PC-9 (cell line): Measurements from ENCODE around the gene ZNF616. TPM values are rescaled to one million over a fixed set of nuclear protein-coding genes. Genes with fewer than 3 reads are reported as not detected.

Source experiments
- BruUV-seq: library from RNA; stranded (reverse); fragments of 400-500 nt; replicated peaks from 2 replicates; lab custom pipeline; 2021; lab: Mats Ljungman, UMichigan
- CTCF ChIA-PET: fragments of 300-600 bp; sonication (Branson Sonifier 250); formaldehyde crosslinking; loops from one replicate; lab custom pipeline; 2022; ENCODE audit warnings: antibody characterized with exemption; lab: Charles Lee
- POLR2A ChIA-PET: fragments of 300-600 bp; sonication (Branson Sonifier 250); formaldehyde crosslinking; loops from one replicate; lab custom pipeline; 2022; ENCODE audit warnings: antibody characterized with exemption; ENCODE audit not compliant: unreplicated experiment; lab: Charles Lee
- DNase-seq, 2 experiments: peaks; one replicate each; pipeline versions ENCODE4 v3.0.0 to v3.0.0-alpha.2; 2015 to 2022; ENCODE audit warnings: mixed read lengths in 1 of 2
- H2AFZ ChIP-seq: fragments of 200-600 bp; sonication (generic); 2 replicates; pipeline ENCODE4 v1.8.1; 2017; ENCODE audit warnings: antibody characterized with exemption
- H3F3A ChIP-seq: fragments of 200-600 bp; sonication (generic); 2 replicates; pipeline ENCODE4 v1.8.1; 2017; ENCODE audit warnings: antibody characterized with exemption, mild to moderate bottlenecking, low read depth; ENCODE audit not compliant: insufficient read depth
- H3K27ac ChIP-seq: fragments of 200-600 bp; sonication (generic); 2 replicates; pipeline ENCODE4 v1.6.1; 2016; ENCODE audit warnings: mixed run types
- H3K27me3 ChIP-seq: fragments of 200-600 bp; sonication (generic); 2 replicates; pipeline ENCODE4 v1.6.1; 2016; ENCODE audit warnings: low read depth, mixed run types; ENCODE audit not compliant: insufficient read depth
- H3K36me3 ChIP-seq: fragments of 200-600 bp; sonication (generic); 2 replicates; pipeline ENCODE4 v1.6.1; 2016; ENCODE audit warnings: low read depth, mixed run types
- H3K4me1 ChIP-seq: fragments of 200-600 bp; sonication (generic); replicated peaks from 2 replicates; pipeline ENCODE4 v1.6.1; 2016; ENCODE audit warnings: mixed run types; ENCODE audit not compliant: insufficient read depth
- H3K4me2 ChIP-seq: fragments of 200-600 bp; sonication (generic); 2 replicates; pipeline ENCODE4 v1.6.1; 2017; ENCODE audit warnings: mixed run types
- H3K4me3 ChIP-seq: fragments of 200-600 bp; sonication (generic); 2 replicates; pipeline ENCODE4 v1.6.1; 2016; ENCODE audit warnings: mixed run types
- H3K79me2 ChIP-seq: fragments of 200-600 bp; sonication (generic); 2 replicates; pipeline ENCODE4 v1.6.1; 2017; ENCODE audit warnings: low read depth, mixed run types
- H3K9me2 ChIP-seq: fragments of 200-600 bp; sonication (generic); 2 replicates; pipeline ENCODE4 v1.8.1; 2017; ENCODE audit warnings: mild to moderate bottlenecking; ENCODE audit not compliant: insufficient read depth
- H3K9me3 ChIP-seq: fragments of 200-600 bp; sonication (generic); 2 replicates; pipeline ENCODE4 v1.8.1; 2016; ENCODE audit warnings: low read depth; ENCODE audit not compliant: insufficient read depth
- H4K20me1 ChIP-seq: fragments of 200-600 bp; sonication (generic); 2 replicates; pipeline ENCODE4 v1.8.1; 2017; ENCODE audit not compliant: insufficient read depth
- CTCF ChIP-seq: fragments of 200-600 bp; sonication (generic); conservative IDR thresholded peaks from 2 replicates; pipeline ENCODE4 v1.6.1; 2017; ENCODE audit warnings: mixed run types, antibody characterized with exemption, mild to moderate bottlenecking, moderate library complexity
- EZH2 ChIP-seq: fragments of 200-600 bp; sonication (generic); IDR thresholded peaks from 2 replicates; pipeline ENCODE4 v1.8.0; 2017; ENCODE audit warnings: antibody characterized with exemption, low read depth
- intact Hi-C: fragments of 100-400 bp; cut with micrococcal nuclease; formaldehyde crosslinking; loops from one replicate; pipeline ENCODE4 v1.10.0; 2022; ENCODE audit not compliant: unreplicated experiment
- total RNA-seq: library from RNA; stranded (reverse); gene quantifications from 2 replicates; pipeline ENCODE4 v1.2.3, GENCODE V29; 2021

ZNF616 gene
- total RNA-seq, 1 experiment from 2014 or later, result 12.6 TPM

DNA sequence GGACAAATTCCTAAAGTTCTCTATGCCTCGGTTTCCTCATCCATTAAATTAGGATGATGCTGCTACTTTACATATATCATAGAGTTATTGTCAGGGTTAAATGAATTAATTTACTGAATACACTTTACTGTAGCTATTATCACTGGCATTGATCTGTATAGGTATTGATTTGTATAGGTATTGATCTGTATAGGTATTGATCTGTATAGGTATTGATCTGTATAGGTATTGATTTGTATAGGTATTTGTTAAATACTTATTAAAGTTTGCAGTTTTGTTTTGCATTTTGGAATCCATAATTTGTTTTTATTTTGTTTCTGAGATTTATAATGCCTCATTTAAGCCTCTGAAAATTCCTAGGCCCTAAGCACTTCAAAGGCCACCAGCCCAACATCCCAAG lies 47.7 kb upstream of the ZNF616 start:
- Histone ChIP-seq H3K9me2 (no peaks in the 10 kb centered on the region), H3K27ac (no peak overlapping the region), H3K27me3 (no peaks in the 10 kb centered on the region), H3K4me1 (peaks cover 17% of the 10 kb centered on the region), H3K79me2 (peaks cover 29% of the 10 kb centered on the region), H3K36me3 (no peaks in the 10 kb centered on the region), H4K20me1 (peaks cover 15% of the 10 kb centered on the region), H2AFZ (no peak overlapping the region), H3K9me3 (no peaks in the 10 kb centered on the region), H3K4me2 (no peak overlapping the region), H3F3A (peaks cover 4% of the 10 kb centered on the region; the same call in 1 of the 2 replicates), H3K4me3 (no peak overlapping the region)
- ChIA-PET POLR2A (no interaction called here), CTCF (no interaction called here)
- TF ChIP-seq CTCF (no peak), EZH2 (no peak)
- no peak for DNase-seq
- intact Hi-C loops, result no loop called here
- BruUV-seq, result no TSS peak

- Histone ChIP-seq H4K20me1 (no peaks in the 10 kb centered on the region), H3F3A (peaks cover 9% of the 10 kb centered on the region), H3K4me2 (peak overlapping the region; percentile 58), H3K36me3 (no peaks in the 10 kb centered on the region), H3K4me1 (peaks cover 18% of the 10 kb centered on the region), H3K4me3 (0 out of 2 replicates have a peak overlapping the region, but pooled peaks have one; percentile 16), H3K27ac (no peak overlapping the region; the same call in 1 of the 2 replicates), H3K9me3 (peaks cover 8% of the 10 kb centered on the region), H3K9me2 (no peaks in the 10 kb centered on the region), H3K27me3 (no peaks in the 10 kb centered on the region), H3K79me2 (no peaks in the 10 kb centered on the region), H2AFZ (no peak overlapping the region)
- intact Hi-C loops, result no loop called here
- DNase-seq, result peak; percentile 75 to 89
- TF ChIP-seq CTCF, result no peak
- no peak for TF ChIP-seq EZH2
- ChIA-PET CTCF (interaction anchor here (0.7 kb wide), 1 partner anchor 39 kb away, joined by 3 read pairs; no protein-coding TSS in a partner anchor), POLR2A (interaction anchor here (0.6 kb wide), 1 partner anchor 806 kb away, joined by 4 read pairs; no protein-coding TSS in a partner anchor)
- BruUV-seq, result no TSS peak
Observed at GRCh38 chr19:52176574-52176973, 36.8 kb upstream of the ZNF616 start.

- intact Hi-C loops, result no loop called here
- no peaks in the 10 kb centered on the region for H4K20me1 ChIP-seq
- peak overlapping the region; percentile 97; the same call in 1 of the 2 replicates for H2AFZ ChIP-seq
- no peaks in the 10 kb centered on the region for H3K27me3 ChIP-seq
- H3F3A ChIP-seq, result peaks cover 9% of the 10 kb centered on the region
- POLR2A ChIA-PET, result no interaction called here
- no peak overlapping the region for H3K27ac ChIP-seq
- no peak for TF ChIP-seq CTCF
- no peak for TF ChIP-seq EZH2
- H3K4me1 ChIP-seq, result peaks cover 25% of the 10 kb centered on the region
- CTCF ChIA-PET, result no interaction called here
- no peak overlapping the region for H3K4me3 ChIP-seq
- no peak overlapping the region for H3K4me2 ChIP-seq
- peaks cover 8% of the 10 kb centered on the region for H3K9me3 ChIP-seq
- no TSS peak for BruUV-seq
- no peaks in the 10 kb centered on the region for H3K79me2 ChIP-seq
- H3K36me3 ChIP-seq, result peaks cover 14% of the 10 kb centered on the region
- DNase-seq, result no peak
- H3K9me2 ChIP-seq, result no peaks in the 10 kb centered on the region
Observed at GRCh38 chr19:52172347-52172746, 32.6 kb upstream of the ZNF616 start.
